Measurements from ENCODE around the gene ADRB1. TPM values are rescaled to one million over a fixed set of nuclear protein-coding genes. Genes with fewer than 3 reads are reported as not detected.

The ADRB1 gene
- polyA plus RNA-seq, 1 of the 3 experiments (the other 2 are of a cell fraction), result not detected

DNA sequence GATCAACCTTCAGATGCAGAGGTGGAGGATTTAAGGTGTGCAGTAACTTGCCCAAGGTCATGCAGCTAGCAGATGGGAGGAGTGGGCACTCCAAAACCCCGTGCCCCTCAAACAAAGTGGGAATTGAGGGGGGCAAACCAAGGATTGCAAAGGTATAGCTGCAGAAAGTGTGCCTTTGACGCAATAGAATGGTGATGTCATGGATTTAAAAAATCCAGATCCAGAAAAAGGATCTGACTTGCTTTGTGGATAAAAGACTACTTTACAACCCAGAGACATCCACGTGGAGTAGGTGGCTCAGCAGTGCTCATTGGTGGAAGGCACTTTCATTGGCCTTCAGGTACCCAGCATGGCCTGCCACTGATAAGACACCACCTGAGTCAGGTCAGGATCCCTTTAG lies 15.7 kb upstream of the ADRB1 start (continued):
- TF ChIP-seq EZH2phosphoT487 (IDR thresholded peaks at IDR 0.05; ENCODE audit: borderline replicate concordance, low read depth) (no peak), NRF1 (IDR thresholded peaks at IDR 0.05; ENCODE audit: low read depth, low read length) (no peak)
- TF ChIP-seq, protein P1, sequence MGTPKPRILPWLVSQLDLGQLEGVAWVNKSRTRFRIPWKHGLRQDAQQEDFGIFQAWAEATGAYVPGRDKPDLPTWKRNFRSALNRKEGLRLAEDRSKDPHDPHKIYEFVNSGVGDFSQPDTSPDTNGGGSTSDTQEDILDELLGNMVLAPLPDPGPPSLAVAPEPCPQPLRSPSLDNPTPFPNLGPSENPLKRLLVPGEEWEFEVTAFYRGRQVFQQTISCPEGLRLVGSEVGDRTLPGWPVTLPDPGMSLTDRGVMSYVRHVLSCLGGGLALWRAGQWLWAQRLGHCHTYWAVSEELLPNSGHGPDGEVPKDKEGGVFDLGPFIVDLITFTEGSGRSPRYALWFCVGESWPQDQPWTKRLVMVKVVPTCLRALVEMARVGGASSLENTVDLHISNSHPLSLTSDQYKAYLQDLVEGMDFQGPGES (IDR thresholded peaks at IDR 0.05; ENCODE audit: low read depth, low read length), result no peak
- TF ChIP-seq, protein P2, sequence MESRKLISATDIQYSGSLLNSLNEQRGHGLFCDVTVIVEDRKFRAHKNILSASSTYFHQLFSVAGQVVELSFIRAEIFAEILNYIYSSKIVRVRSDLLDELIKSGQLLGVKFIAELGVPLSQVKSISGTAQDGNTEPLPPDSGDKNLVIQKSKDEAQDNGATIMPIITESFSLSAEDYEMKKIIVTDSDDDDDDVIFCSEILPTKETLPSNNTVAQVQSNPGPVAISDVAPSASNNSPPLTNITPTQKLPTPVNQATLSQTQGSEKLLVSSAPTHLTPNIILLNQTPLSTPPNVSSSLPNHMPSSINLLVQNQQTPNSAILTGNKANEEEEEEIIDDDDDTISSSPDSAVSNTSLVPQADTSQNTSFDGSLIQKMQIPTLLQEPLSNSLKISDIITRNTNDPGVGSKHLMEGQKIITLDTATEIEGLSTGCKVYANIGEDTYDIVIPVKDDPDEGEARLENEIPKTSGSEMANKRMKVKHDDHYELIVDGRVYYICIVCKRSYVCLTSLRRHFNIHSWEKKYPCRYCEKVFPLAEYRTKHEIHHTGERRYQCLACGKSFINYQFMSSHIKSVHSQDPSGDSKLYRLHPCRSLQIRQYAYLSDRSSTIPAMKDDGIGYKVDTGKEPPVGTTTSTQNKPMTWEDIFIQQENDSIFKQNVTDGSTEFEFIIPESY (IDR thresholded peaks at IDR 0.05; ENCODE audit: borderline replicate concordance, low read depth), result no peak

DNA sequence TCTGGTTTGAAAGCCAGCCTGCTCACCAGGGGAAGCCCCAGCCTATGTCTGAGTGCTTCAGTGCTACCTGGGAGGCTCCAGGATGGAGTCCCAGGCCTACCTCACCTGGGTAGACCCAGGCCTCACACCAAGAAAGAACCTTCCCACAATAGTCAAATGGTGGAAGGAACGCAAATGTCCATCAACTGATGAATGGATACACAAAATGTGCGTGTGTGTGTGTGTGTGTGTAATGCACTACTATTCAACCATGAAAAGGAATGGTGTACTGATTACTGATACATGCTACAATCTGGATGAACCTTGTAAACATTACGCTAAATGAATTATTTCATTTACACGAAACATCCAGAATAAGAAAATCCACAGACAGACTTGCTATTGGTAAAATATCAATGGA lies 15.2 kb upstream of the ADRB1 start:
- WGBS (ENCODE audit: low lambda C conversion rate), result 80% methylated on average over 4 of the region's 4 CpGs
- H3K4me3 ChIP-seq (ENCODE audit: low read depth in 2 of 2, low read length in 1 of 2), result no peak overlapping the region
- no peaks in the 10 kb centered on the region for H3K9me3 ChIP-seq
- CTCF ChIA-PET, result no interaction called here
- POLR2A ChIA-PET, result no interaction called here
- H3K27me3 ChIP-seq (ENCODE audit: insufficient read depth), result no peaks in the 10 kb centered on the region
- TF ChIP-seq GABPA (IDR thresholded peaks at IDR 0.05; ENCODE audit: low read depth), result no peak
- no peak for TF ChIP-seq FOXM1 (IDR thresholded peaks at IDR 0.05; ENCODE audit: low read depth)
- no peak for TF ChIP-seq MXI1 (IDR thresholded peaks at IDR 0.05; ENCODE audit: low read depth, low read length)
- TF ChIP-seq, protein P3, sequence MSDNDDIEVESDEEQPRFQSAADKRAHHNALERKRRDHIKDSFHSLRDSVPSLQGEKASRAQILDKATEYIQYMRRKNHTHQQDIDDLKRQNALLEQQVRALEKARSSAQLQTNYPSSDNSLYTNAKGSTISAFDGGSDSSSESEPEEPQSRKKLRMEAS (IDR thresholded peaks at IDR 0.05; ENCODE audit: low read depth), result no peak
- TF ChIP-seq, protein P4, sequence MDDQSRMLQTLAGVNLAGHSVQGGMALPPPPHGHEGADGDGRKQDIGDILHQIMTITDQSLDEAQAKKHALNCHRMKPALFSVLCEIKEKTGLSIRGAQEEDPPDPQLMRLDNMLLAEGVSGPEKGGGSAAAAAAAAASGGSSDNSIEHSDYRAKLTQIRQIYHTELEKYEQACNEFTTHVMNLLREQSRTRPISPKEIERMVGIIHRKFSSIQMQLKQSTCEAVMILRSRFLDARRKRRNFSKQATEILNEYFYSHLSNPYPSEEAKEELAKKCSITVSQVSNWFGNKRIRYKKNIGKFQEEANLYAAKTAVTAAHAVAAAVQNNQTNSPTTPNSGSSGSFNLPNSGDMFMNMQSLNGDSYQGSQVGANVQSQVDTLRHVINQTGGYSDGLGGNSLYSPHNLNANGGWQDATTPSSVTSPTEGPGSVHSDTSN (IDR thresholded peaks at IDR 0.05), result no peak
- TF ChIP-seq EP300 (IDR thresholded peaks at IDR 0.05; ENCODE audit: borderline replicate concordance in 1 of 2, low read depth in 1 of 2, low read length in 1 of 2), result no peak
- TF ChIP-seq FOSL2 (IDR thresholded peaks at IDR 0.05; ENCODE audit: borderline replicate concordance, low read depth), result no peak
- TF ChIP-seq TCF12 (IDR thresholded peaks at IDR 0.05), result no peak
- TF ChIP-seq RCOR1 (IDR thresholded peaks at IDR 0.05; ENCODE audit: low read length), result no peak
- no peak for TF ChIP-seq RAD21 (IDR thresholded peaks at IDR 0.05; ENCODE audit: low read length)
- TF ChIP-seq YY1 (IDR thresholded peaks at IDR 0.05; ENCODE audit: low read depth), result no peak
- no peak for TF ChIP-seq ELF1 (IDR thresholded peaks at IDR 0.05)
- TF ChIP-seq, protein P5, sequence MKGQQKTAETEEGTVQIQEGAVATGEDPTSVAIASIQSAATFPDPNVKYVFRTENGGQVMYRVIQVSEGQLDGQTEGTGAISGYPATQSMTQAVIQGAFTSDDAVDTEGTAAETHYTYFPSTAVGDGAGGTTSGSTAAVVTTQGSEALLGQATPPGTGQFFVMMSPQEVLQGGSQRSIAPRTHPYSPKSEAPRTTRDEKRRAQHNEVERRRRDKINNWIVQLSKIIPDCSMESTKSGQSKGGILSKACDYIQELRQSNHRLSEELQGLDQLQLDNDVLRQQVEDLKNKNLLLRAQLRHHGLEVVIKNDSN (IDR thresholded peaks at IDR 0.05; ENCODE audit: borderline replicate concordance, low read depth), result no peak
- no peak overlapping the region for H3K27ac ChIP-seq (ENCODE audit: low read depth in 2 of 2, low read length in 1 of 2)
- no peaks in the 10 kb centered on the region for H4K20me1 ChIP-seq (ENCODE audit: insufficient read depth)
- H3K4me1 ChIP-seq (ENCODE audit: control insufficient read depth in 1 of 2, insufficient read depth in 2 of 2, low read depth in 1 of 2, low read length in 1 of 2), result peaks cover 0 to 22% of the 10 kb centered on the region in 2 experiments; a peak in 1 of 4 replicates
- no peak overlapping the region for H3K9ac ChIP-seq
- H3K4me2 ChIP-seq, result no peak overlapping the region
- no peak for DNase-seq
- peaks cover 15% of the 10 kb centered on the region for H3F3A ChIP-seq (replicated peaks; ENCODE audit: insufficient read depth)
- H3K9me2 ChIP-seq, result no peaks in the 10 kb centered on the region
- no peak overlapping the region for H2AFZ ChIP-seq (ENCODE audit: low read depth)
- no peaks in the 10 kb centered on the region for H3K79me2 ChIP-seq (ENCODE audit: insufficient read depth)
- no peaks in the 10 kb centered on the region for H3K36me3 ChIP-seq (replicated peaks in 1 of 2; ENCODE audit: control insufficient read depth in 1 of 2, insufficient read depth in 2 of 2, low read length in 1 of 2)

All from SK-N-SH (cell line).